GM12801 (cell line): Measurements from ENCODE around the gene PAIP2B.

Source experiments
- TF ChIP-seq, protein P1 (sequence below): IDR thresholded peaks from one replicate; pipeline ENCODE4 v1.5.1; 2011; ENCODE audit warnings: control low read depth; ENCODE audit not compliant: insufficient read length; ENCODE audit errors: extremely low read depth

The PAIP2B gene, protein sequence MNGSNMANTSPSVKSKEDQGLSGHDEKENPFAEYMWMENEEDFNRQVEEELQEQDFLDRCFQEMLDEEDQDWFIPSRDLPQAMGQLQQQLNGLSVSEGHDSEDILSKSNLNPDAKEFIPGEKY

GRCh38 chr2:71226965-71227560 is at the start of gene PAIP2B:
PAIP2B (minus strand) TSS chr2:71227103; CDS start chr2:71202589, 24,514 bp downstream.
- TF ChIP-seq, protein P1, sequence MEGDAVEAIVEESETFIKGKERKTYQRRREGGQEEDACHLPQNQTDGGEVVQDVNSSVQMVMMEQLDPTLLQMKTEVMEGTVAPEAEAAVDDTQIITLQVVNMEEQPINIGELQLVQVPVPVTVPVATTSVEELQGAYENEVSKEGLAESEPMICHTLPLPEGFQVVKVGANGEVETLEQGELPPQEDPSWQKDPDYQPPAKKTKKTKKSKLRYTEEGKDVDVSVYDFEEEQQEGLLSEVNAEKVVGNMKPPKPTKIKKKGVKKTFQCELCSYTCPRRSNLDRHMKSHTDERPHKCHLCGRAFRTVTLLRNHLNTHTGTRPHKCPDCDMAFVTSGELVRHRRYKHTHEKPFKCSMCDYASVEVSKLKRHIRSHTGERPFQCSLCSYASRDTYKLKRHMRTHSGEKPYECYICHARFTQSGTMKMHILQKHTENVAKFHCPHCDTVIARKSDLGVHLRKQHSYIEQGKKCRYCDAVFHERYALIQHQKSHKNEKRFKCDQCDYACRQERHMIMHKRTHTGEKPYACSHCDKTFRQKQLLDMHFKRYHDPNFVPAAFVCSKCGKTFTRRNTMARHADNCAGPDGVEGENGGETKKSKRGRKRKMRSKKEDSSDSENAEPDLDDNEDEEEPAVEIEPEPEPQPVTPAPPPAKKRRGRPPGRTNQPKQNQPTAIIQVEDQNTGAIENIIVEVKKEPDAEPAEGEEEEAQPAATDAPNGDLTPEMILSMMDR = no peak

- TF ChIP-seq, protein P1 = no peak
Observed at GRCh38 chr2:71275939-71276310, 49.0 kb upstream of the PAIP2B start.

GRCh38 chr2:71269511-71270090 is 42.7 kb upstream of the PAIP2B start:
- TF ChIP-seq, protein P1 = no peak

DNA sequence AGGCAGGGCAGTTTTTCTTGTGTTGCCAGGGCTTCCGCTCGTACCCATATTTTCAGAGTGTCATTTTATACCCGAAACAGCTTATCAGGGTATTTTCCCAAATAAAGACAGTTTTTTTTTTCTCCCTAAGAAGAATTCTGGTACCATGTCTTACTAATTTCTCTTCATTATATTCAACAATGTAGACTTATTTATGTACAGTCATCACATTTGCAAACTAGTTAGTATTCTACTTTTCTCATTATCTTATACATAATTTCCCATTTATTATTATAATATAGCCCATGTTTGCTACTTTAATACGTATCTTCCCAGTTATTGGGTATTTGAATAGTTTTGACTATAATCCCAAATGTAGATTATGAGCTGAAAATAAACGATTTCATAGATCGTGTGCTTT is 36.5 kb upstream of the PAIP2B start:
- TF ChIP-seq, protein P1 = no peak

DNA sequence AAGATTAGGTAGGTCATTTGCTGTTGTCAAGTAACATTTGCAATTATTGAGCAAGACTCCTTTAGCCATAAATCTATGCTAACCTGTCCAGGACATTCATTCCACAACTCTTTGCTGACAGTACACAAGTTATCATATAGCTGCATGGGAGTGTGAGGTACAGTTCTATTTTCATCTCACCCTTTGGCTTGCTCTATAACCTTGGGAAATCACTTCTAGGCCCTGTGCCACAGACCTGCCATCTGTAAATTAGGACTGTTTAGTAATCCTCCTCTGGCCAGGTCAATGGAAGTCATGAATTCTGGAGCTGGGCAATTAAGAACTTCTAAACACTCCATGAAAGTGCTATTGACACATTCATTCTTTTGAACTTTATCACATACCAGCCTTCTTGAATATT is 34.6 kb upstream of the PAIP2B start:
- TF ChIP-seq, protein P1 = no peak

- TF ChIP-seq, protein P1 = no peak
Observed at GRCh38 chr2:71256421-71256820, 29.5 kb upstream of the PAIP2B start.

GRCh38 chr2:71254776-71255175 is 27.9 kb upstream of the PAIP2B start:
- TF ChIP-seq, protein P1 = no peak
